ENCODE results near the gene TPM1.

TPM1 gene

DNA sequence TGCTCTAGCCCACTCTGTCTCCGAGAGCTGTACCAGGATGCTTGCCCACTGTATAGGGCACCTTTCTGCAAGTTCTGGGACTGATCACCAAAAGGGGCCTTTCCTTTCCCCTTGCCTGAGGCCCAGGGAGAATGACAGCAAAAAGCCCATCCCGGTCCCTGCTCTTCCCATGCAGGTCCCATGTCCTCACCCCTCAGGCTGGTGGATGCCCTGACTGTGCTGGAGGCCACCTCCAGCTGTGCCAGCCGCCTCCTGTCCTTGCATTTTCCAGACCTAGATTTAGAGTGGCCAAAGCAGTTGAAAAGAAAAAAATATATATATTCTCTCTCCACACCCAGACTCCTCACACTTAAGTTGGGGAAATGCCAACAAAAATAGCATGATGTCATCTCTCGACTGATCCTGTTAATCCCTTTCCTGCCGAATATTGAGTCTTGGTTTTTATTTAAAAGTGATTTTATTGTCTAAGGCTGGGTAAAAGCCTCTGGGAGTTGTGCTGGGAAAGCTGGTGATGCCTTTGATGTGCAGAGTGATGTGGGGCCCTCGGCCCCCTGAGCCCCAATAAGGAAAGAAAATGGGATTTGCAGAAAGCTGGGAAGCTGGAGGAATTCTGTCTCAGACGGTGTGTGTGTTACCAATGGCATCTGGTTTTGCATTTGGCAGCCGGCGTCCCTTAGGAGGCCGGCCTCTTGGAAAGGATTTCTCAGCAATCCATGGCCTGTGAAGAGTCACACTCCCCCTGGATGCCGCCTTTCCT is 29.3 kb upstream of the TPM1 start:
- Histone ChIP-seq H3K27me3 (ENCODE audit: control insufficient read depth in 3 of 3, insufficient read depth in 3 of 3, low read depth in 1 of 3, low read length in 3 of 3) (peaks cover 0 to 10% (median 0%) of the 10 kb centered on the region in 3 experiments), H2BK12ac (ENCODE audit: low read length) (no peak overlapping the region), H3K23ac (ENCODE audit: low read depth, low read length, poor library complexity) (no peak overlapping the region), H3K4me1 (ENCODE audit: control insufficient read depth in 2 of 2, insufficient read depth in 1 of 2, low read depth in 1 of 2, low read length in 2 of 2) (peaks cover 0 to 6% of the 10 kb centered on the region in 2 donors), H2BK120ac (ENCODE audit: low read depth, low read length) (no peak overlapping the region), H3K27ac (replicated peaks; ENCODE audit: low read length) (no peak overlapping the region), H2AK5ac (ENCODE audit: low read depth, low read length) (no peak overlapping the region), H2AFZ (ENCODE audit: low read length) (no peak overlapping the region), H3K79me1 (ENCODE audit: low read depth, low read length) (no peaks in the 10 kb centered on the region), H3K36me3 (replicated peaks in 1 of 2; ENCODE audit: control insufficient read depth in 2 of 2, insufficient read depth in 2 of 2, low read length in 2 of 2) (no peaks in the 10 kb centered on the region), H4K8ac (ENCODE audit: low read depth, low read length) (no peak overlapping the region), H3K14ac (ENCODE audit: low read length) (no peak overlapping the region), H3K4ac (ENCODE audit: low read length) (no peak overlapping the region), H3K18ac (ENCODE audit: low read length) (no peak overlapping the region), H2BK5ac (ENCODE audit: low read length) (no peak overlapping the region), H4K91ac (ENCODE audit: low read depth, low read length, poor library complexity) (no peak overlapping the region), H3K9ac (ENCODE audit: low read depth, low read length, poor library complexity) (no peak overlapping the region), H2BK15ac (ENCODE audit: low read length) (no peak overlapping the region), H3K4me3 (ENCODE audit: low read length in 2 of 2) (no peak overlapping the region), H3K9me3 (replicated peaks in 1 of 2; ENCODE audit: control insufficient read depth in 2 of 2, insufficient read depth in 1 of 2, low read depth in 1 of 2, low read length in 2 of 2) (peaks cover 2 to 4% of the 10 kb centered on the region in 2 donors), H3K4me2 (ENCODE audit: insufficient read depth, low read length, poor library complexity, severe bottlenecking) (no peak overlapping the region)
- WGBS, 2 donors (ENCODE audit: extremely low coverage in 2 of 2, insufficient read length in 2 of 2, insufficient replicate concordance in 1 of 2) = no CpG with 5 or more reads among the region's 11 CpGs
- DNase-seq (ENCODE audit: low spot score) = no peak

DNA sequence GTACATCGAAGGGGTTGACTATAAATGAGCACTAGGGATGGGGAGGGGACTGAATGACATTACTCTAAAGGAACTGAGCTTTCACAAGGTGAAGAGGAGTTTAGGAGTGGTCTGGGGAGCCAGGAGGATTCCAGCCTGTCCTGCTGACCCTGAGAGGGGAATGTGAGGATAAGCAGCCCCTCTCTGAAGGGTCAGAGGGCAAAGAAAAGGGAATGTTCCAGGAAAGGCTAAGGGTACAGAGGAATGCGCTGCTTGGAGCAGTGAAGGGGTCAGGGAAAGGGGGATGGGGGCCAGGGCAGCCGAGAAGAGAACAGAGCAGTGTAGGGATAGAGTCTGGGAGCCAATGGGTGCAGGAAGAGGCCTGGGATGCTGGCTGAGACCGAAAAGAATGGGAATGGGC is 28.0 kb upstream of the TPM1 start:
- no peak overlapping the region for H3K4me2 ChIP-seq (ENCODE audit: insufficient read depth, low read length, poor library complexity, severe bottlenecking)
- H2BK15ac ChIP-seq (ENCODE audit: low read length) = peak overlapping the region; percentile 7
- peak overlapping the region; percentile 31 for H2BK5ac ChIP-seq (ENCODE audit: low read length)
- H3K23ac ChIP-seq (ENCODE audit: low read depth, low read length, poor library complexity) = no peak overlapping the region
- H3K36me3 ChIP-seq (replicated peaks in 1 of 2; ENCODE audit: control insufficient read depth in 2 of 2, insufficient read depth in 2 of 2, low read length in 2 of 2) = no peaks in the 10 kb centered on the region
- no peak overlapping the region for H2AK5ac ChIP-seq (ENCODE audit: low read depth, low read length)
- no peak overlapping the region for H2BK120ac ChIP-seq (ENCODE audit: low read depth, low read length)
- no peak overlapping the region for H2AFZ ChIP-seq (ENCODE audit: low read length)
- no peak for DNase-seq (ENCODE audit: low spot score)
- H3K27ac ChIP-seq (replicated peaks; ENCODE audit: low read length) = no peak overlapping the region
- H4K91ac ChIP-seq (ENCODE audit: low read depth, low read length, poor library complexity) = no peak overlapping the region
- no peak overlapping the region for H3K4me3 ChIP-seq (ENCODE audit: low read length in 2 of 2)
- H3K14ac ChIP-seq (ENCODE audit: low read length) = no peak overlapping the region
- peaks cover 2 to 4% of the 10 kb centered on the region in 2 donors for H3K9me3 ChIP-seq (replicated peaks in 1 of 2; ENCODE audit: control insufficient read depth in 2 of 2, insufficient read depth in 1 of 2, low read depth in 1 of 2, low read length in 2 of 2)
- no peak overlapping the region for H3K9ac ChIP-seq (ENCODE audit: low read depth, low read length, poor library complexity)
- WGBS, 2 donors (ENCODE audit: extremely low coverage in 2 of 2, insufficient read length in 2 of 2, insufficient replicate concordance in 1 of 2) = no CpG with 5 or more reads among the region's 4 CpGs
- no peak overlapping the region for H3K18ac ChIP-seq (ENCODE audit: low read length)
- H4K8ac ChIP-seq (ENCODE audit: low read depth, low read length) = no peak overlapping the region
- peaks cover 0 to 8% of the 10 kb centered on the region in 2 donors for H3K4me1 ChIP-seq (ENCODE audit: control insufficient read depth in 2 of 2, insufficient read depth in 1 of 2, low read depth in 1 of 2, low read length in 2 of 2)
- H2BK12ac ChIP-seq (ENCODE audit: low read length) = peak overlapping the region; percentile 0
- H3K27me3 ChIP-seq (ENCODE audit: control insufficient read depth in 3 of 3, insufficient read depth in 3 of 3, low read depth in 1 of 3, low read length in 3 of 3) = peaks cover 0 to 14% (median 0%) of the 10 kb centered on the region in 3 experiments
- no peak overlapping the region for H3K4ac ChIP-seq (ENCODE audit: low read length)
- no peaks in the 10 kb centered on the region for H3K79me1 ChIP-seq (ENCODE audit: low read depth, low read length)

DNA sequence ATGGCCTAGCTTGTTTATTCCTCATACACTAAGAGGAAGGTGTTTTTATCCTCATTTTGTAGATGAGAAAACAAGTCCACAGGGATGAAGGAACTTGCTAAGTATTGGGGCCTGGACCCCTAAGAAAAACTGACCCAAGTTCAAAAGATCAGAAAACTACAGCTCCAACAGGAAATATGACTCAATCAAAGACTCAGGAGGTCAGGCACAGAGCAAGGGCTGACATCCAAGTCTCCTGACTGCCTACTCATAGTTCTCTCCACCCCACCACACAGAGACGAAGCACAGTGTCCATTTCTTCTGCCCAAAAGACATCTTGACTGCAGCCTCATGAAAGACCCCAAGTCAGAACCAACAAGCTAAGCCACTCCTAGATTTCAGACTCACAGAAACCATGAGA is 26.9 kb upstream of the TPM1 start:
- Histone ChIP-seq H2AFZ (ENCODE audit: low read length) (no peak overlapping the region), H2BK5ac (ENCODE audit: low read length) (no peak overlapping the region), H4K8ac (ENCODE audit: low read depth, low read length) (no peak overlapping the region), H3K79me1 (ENCODE audit: low read depth, low read length) (no peaks in the 10 kb centered on the region), H3K36me3 (replicated peaks in 1 of 2; ENCODE audit: control insufficient read depth in 2 of 2, insufficient read depth in 2 of 2, low read length in 2 of 2) (no peaks in the 10 kb centered on the region), H3K23ac (ENCODE audit: low read depth, low read length, poor library complexity) (no peak overlapping the region), H3K4me1 (ENCODE audit: control insufficient read depth in 2 of 2, insufficient read depth in 1 of 2, low read depth in 1 of 2, low read length in 2 of 2) (peaks cover 0 to 12% of the 10 kb centered on the region in 2 donors), H3K4me3 (ENCODE audit: low read length in 2 of 2) (no peak overlapping the region), H2BK12ac (ENCODE audit: low read length) (no peak overlapping the region), H3K14ac (ENCODE audit: low read length) (no peak overlapping the region), H3K4me2 (ENCODE audit: insufficient read depth, low read length, poor library complexity, severe bottlenecking) (no peak overlapping the region), H4K91ac (ENCODE audit: low read depth, low read length, poor library complexity) (no peak overlapping the region), H3K9me3 (replicated peaks in 1 of 2; ENCODE audit: control insufficient read depth in 2 of 2, insufficient read depth in 1 of 2, low read depth in 1 of 2, low read length in 2 of 2) (peaks cover 2 to 4% of the 10 kb centered on the region in 2 donors), H3K18ac (ENCODE audit: low read length) (no peak overlapping the region), H3K27me3 (ENCODE audit: control insufficient read depth in 3 of 3, insufficient read depth in 3 of 3, low read depth in 1 of 3, low read length in 3 of 3) (peaks cover 0 to 22% (median 0%) of the 10 kb centered on the region in 3 experiments), H2AK5ac (ENCODE audit: low read depth, low read length) (no peak overlapping the region), H2BK15ac (ENCODE audit: low read length) (no peak overlapping the region), H3K9ac (ENCODE audit: low read depth, low read length, poor library complexity) (no peak overlapping the region), H3K4ac (ENCODE audit: low read length) (no peak overlapping the region), H2BK120ac (ENCODE audit: low read depth, low read length) (no peak overlapping the region), H3K27ac (replicated peaks; ENCODE audit: low read length) (no peak overlapping the region)
- WGBS, 2 donors (ENCODE audit: extremely low coverage in 2 of 2, insufficient read length in 2 of 2, insufficient replicate concordance in 1 of 2) = no CpG with 5 or more reads among the region's 1 CpG
- no peak for DNase-seq (ENCODE audit: low spot score)

DNA sequence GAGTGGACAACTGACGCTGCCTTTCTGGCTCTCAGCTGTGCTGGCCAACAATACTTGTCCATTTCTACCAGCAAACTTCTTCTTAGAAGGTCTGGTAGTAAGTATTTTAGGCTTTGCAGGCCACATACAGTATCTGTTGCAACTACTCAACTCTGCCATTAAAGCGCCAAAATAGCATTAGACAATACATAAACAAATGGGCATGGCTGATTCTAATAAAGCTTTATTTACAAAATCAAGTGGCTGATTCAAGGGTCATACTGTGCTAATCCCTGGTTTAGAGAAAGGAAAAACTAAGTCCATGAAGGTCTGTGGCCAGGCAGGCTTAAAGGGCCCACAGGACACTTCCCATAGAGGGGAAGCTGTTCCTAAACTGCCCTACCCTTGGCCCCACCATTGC is 26.3 kb upstream of the TPM1 start:
- Histone ChIP-seq H3K4ac (ENCODE audit: low read length) (no peak overlapping the region), H3K4me2 (ENCODE audit: insufficient read depth, low read length, poor library complexity, severe bottlenecking) (no peak overlapping the region), H2BK5ac (ENCODE audit: low read length) (no peak overlapping the region), H2BK15ac (ENCODE audit: low read length) (no peak overlapping the region), H2AFZ (ENCODE audit: low read length) (no peak overlapping the region), H3K27ac (replicated peaks; ENCODE audit: low read length) (no peak overlapping the region), H3K9me3 (replicated peaks in 1 of 2; ENCODE audit: control insufficient read depth in 2 of 2, insufficient read depth in 1 of 2, low read depth in 1 of 2, low read length in 2 of 2) (peaks cover 2 to 4% of the 10 kb centered on the region in 2 donors), H2BK12ac (ENCODE audit: low read length) (no peak overlapping the region), H3K4me1 (ENCODE audit: control insufficient read depth in 2 of 2, insufficient read depth in 1 of 2, low read depth in 1 of 2, low read length in 2 of 2) (peaks cover 0 to 12% of the 10 kb centered on the region in 2 donors), H3K4me3 (ENCODE audit: low read length in 2 of 2) (no peak overlapping the region), H3K14ac (ENCODE audit: low read length) (no peak overlapping the region), H3K9ac (ENCODE audit: low read depth, low read length, poor library complexity) (no peak overlapping the region), H3K18ac (ENCODE audit: low read length) (no peak overlapping the region), H3K23ac (ENCODE audit: low read depth, low read length, poor library complexity) (no peak overlapping the region), H2BK120ac (ENCODE audit: low read depth, low read length) (no peak overlapping the region), H4K91ac (ENCODE audit: low read depth, low read length, poor library complexity) (no peak overlapping the region), H3K36me3 (replicated peaks in 1 of 2; ENCODE audit: control insufficient read depth in 2 of 2, insufficient read depth in 2 of 2, low read length in 2 of 2) (no peaks in the 10 kb centered on the region), H3K27me3 (ENCODE audit: control insufficient read depth in 3 of 3, insufficient read depth in 3 of 3, low read depth in 1 of 3, low read length in 3 of 3) (peaks cover 0 to 27% (median 0%) of the 10 kb centered on the region in 3 experiments), H2AK5ac (ENCODE audit: low read depth, low read length) (no peak overlapping the region), H3K79me1 (ENCODE audit: low read depth, low read length) (no peaks in the 10 kb centered on the region), H4K8ac (ENCODE audit: low read depth, low read length) (no peak overlapping the region)
- no CpG with 5 or more reads among the region's 2 CpGs for WGBS, 2 donors (ENCODE audit: extremely low coverage in 2 of 2, insufficient read length in 2 of 2, insufficient replicate concordance in 1 of 2)
- DNase-seq (ENCODE audit: low spot score) = no peak

Data from neuronal stem cell (in vitro differentiated cells).